Measurements from ENCODE around the gene RAD51AP2.
"Not testable (repeated sequence)": the region's sequence is repeated elsewhere in the genome, so short reads cannot be mapped to it uniquely, and the experiment has no call there.

The RAD51AP2 gene

GRCh38 chr2:17536416-17536815, 18.2 kb upstream of the RAD51AP2 start:
- no peak for DNase-seq

GRCh38 chr2:17533546-17533945, 15.3 kb upstream of the RAD51AP2 start:
- no peak for DNase-seq

GRCh38 chr2:17529771-17530170, 11.5 kb upstream of the RAD51AP2 start:
- no peak for DNase-seq

- DNase-seq: no peak
Measured at GRCh38 chr2:17522303-17522702, 4.1 kb upstream of the RAD51AP2 start.

- DNase-seq: no peak
Measured at GRCh38 chr2:17521621-17522020, 3.4 kb upstream of the RAD51AP2 start.

- no peak for DNase-seq
Measured at GRCh38 chr2:17520761-17521160, 2.5 kb upstream of the RAD51AP2 start.

- DNase-seq: no peak
Measured at GRCh38 chr2:17519486-17519885, 1.2 kb upstream of the RAD51AP2 start.

- no peak for DNase-seq
Measured at GRCh38 chr2:17517481-17518211, 594 bp downstream of the RAD51AP2 start.

- no peak for DNase-seq
Measured at GRCh38 chr2:17515652-17516051, 2.6 kb downstream of the RAD51AP2 start.

- no peak for DNase-seq
Measured at GRCh38 chr2:17506736-17507616, 11.3 kb downstream of the RAD51AP2 start.

- no peak for DNase-seq
Measured at GRCh38 chr2:17497718-17498117, 20.5 kb downstream of the RAD51AP2 start.

- DNase-seq: no peak
Measured at GRCh38 chr2:17495590-17495989, 22.6 kb downstream of the RAD51AP2 start.

GRCh38 chr2:17490165-17490564, 28.1 kb downstream of the RAD51AP2 start:
- DNase-seq: not testable (repeated sequence)

GRCh38 chr2:17488610-17489009, 29.6 kb downstream of the RAD51AP2 start:
- DNase-seq: not testable (repeated sequence)

- no peak for DNase-seq
Measured at GRCh38 chr2:17483496-17483895, 34.7 kb downstream of the RAD51AP2 start.

GRCh38 chr2:17482651-17483050, 35.6 kb downstream of the RAD51AP2 start:
- no peak for DNase-seq

GRCh38 chr2:17479875-17480274, 38.4 kb downstream of the RAD51AP2 start:
- no peak for DNase-seq

GRCh38 chr2:17476830-17477229, 41.4 kb downstream of the RAD51AP2 start:
- DNase-seq: no peak

- DNase-seq: no peak
Measured at GRCh38 chr2:17476064-17476463, 42.2 kb downstream of the RAD51AP2 start.

- no peak for DNase-seq
Measured at GRCh38 chr2:17475286-17475685, 43.0 kb downstream of the RAD51AP2 start.

- no peak for DNase-seq
Measured at GRCh38 chr2:17471979-17472378, 46.3 kb downstream of the RAD51AP2 start.

GRCh38 chr2:17470855-17471641, 47.2 kb downstream of the RAD51AP2 start:
- DNase-seq: peak; percentile 26

- no peak for DNase-seq
Measured at GRCh38 chr2:17461087-17461475, 57.2 kb downstream of the RAD51AP2 start.

Data from COR-L47 (cell line).